Stimulated activated naive CD8-positive, alpha-beta T cell treated with anti-CD3 and anti-CD28 coated beads, Interleukin-15, Interleukin-2, amounts not matched to agents 100 ng/mL and 50 ng/mL, for 24 hours (primary cell): ENCODE data around the gene SNX9.
"Not testable (repeated sequence)": the region's sequence is repeated elsewhere in the genome, so short reads cannot be mapped to it uniquely, and the experiment has no call there.

Experiments used
- H3K27ac Mint-ChIP-seq: one replicate; pipeline ENCODE4 v1.8.0; 2021; ENCODE audit warnings: mild to moderate bottlenecking, mixed read lengths
- H3K27me3 Mint-ChIP-seq: one replicate; pipeline ENCODE4 v1.8.0; 2021; ENCODE audit warnings: mixed read lengths
- H3K36me3 Mint-ChIP-seq: one replicate; pipeline ENCODE4 v1.8.0; 2021; ENCODE audit warnings: low read depth, mixed read lengths
- H3K4me1 Mint-ChIP-seq: one replicate; pipeline ENCODE4 v1.8.0; 2021; ENCODE audit warnings: low read depth, mixed read lengths
- H3K4me3 Mint-ChIP-seq: one replicate; pipeline ENCODE4 v1.8.0; 2021; ENCODE audit warnings: mild to moderate bottlenecking, mixed read lengths
- H3K9me3 Mint-ChIP-seq: one replicate; pipeline ENCODE4 v1.8.0; 2021; ENCODE audit warnings: mixed read lengths

Gene SNX9

GRCh38 chr6:157791450-157791849, 31.6 kb upstream of the SNX9 start:
- Mint-ChIP-seq H3K27ac (no peak overlapping the region), H3K4me1 (peaks cover 5% of the 10 kb centered on the region), H3K4me3 (no peak overlapping the region), H3K9me3 (peaks cover 4% of the 10 kb centered on the region), H3K36me3 (peaks cover 4% of the 10 kb centered on the region), H3K27me3 (peaks cover 3% of the 10 kb centered on the region)

- Mint-ChIP-seq H3K27me3 (peaks cover 4% of the 10 kb centered on the region), H3K36me3 (peaks cover 4% of the 10 kb centered on the region), H3K4me3 (no peak overlapping the region), H3K4me1 (peaks cover 7% of the 10 kb centered on the region), H3K9me3 (peaks cover 4% of the 10 kb centered on the region), H3K27ac (no peak overlapping the region)
These were observed 30.4 kb upstream of the SNX9 start for GRCh38 chr6:157792671-157793070.

GRCh38 chr6:157794012-157794411, 29.0 kb upstream of the SNX9 start:
- H3K27me3 Mint-ChIP-seq, H3K4me3 Mint-ChIP-seq, H3K36me3 Mint-ChIP-seq, H3K27ac Mint-ChIP-seq: not testable (repeated sequence)
- Mint-ChIP-seq H3K4me1 (peaks cover 21% of the 10 kb centered on the region), H3K9me3 (peaks cover 14% of the 10 kb centered on the region)

GRCh38 chr6:157795841-157796240, 27.2 kb upstream of the SNX9 start:
- no peak overlapping the region for H3K4me3 Mint-ChIP-seq
- H3K36me3 Mint-ChIP-seq, result peaks cover 13% of the 10 kb centered on the region
- H3K9me3 Mint-ChIP-seq, result peaks cover 18% of the 10 kb centered on the region
- no peak overlapping the region for H3K27ac Mint-ChIP-seq
- peaks cover 36% of the 10 kb centered on the region for H3K4me1 Mint-ChIP-seq
- H3K27me3 Mint-ChIP-seq, result peaks cover 5% of the 10 kb centered on the region

- no peak overlapping the region for H3K4me3 Mint-ChIP-seq
- peak overlapping the region; percentile 73 for H3K27ac Mint-ChIP-seq
- H3K36me3 Mint-ChIP-seq, result peaks cover 13% of the 10 kb centered on the region
These were observed 24.2 kb upstream of the SNX9 start for GRCh38 chr6:157798851-157799250.

GRCh38 chr6:157799561-157799960, 23.5 kb upstream of the SNX9 start:
- H3K4me1 Mint-ChIP-seq, result peaks cover 66% of the 10 kb centered on the region

More at GRCh38 chr6:157798851-157799250, 24.2 kb upstream of the SNX9 start:
- peaks cover 18% of the 10 kb centered on the region for H3K9me3 Mint-ChIP-seq
- H3K4me1 Mint-ChIP-seq, result peaks cover 64% of the 10 kb centered on the region
- H3K27me3 Mint-ChIP-seq, result peaks cover 5% of the 10 kb centered on the region

GRCh38 chr6:157800420-157801237, 22.4 kb upstream of the SNX9 start:
- Mint-ChIP-seq H3K27ac (peak overlapping the region; percentile 87), H3K9me3 (peaks cover 14% of the 10 kb centered on the region), H3K27me3 (peaks cover 5% of the 10 kb centered on the region), H3K36me3 (peaks cover 8% of the 10 kb centered on the region), H3K4me3 (peak overlapping the region; percentile 49), H3K4me1 (peaks cover 77% of the 10 kb centered on the region)

More at GRCh38 chr6:157799561-157799960, 23.5 kb upstream of the SNX9 start:
- H3K27me3 Mint-ChIP-seq, H3K4me3 Mint-ChIP-seq, H3K36me3 Mint-ChIP-seq: not testable (repeated sequence)
- Mint-ChIP-seq H3K27ac (peak overlapping the region; percentile 73), H3K9me3 (peaks cover 14% of the 10 kb centered on the region)

- Mint-ChIP-seq H3K9me3 (peaks cover 18% of the 10 kb centered on the region), H3K4me3 (no peak overlapping the region), H3K27ac (peak overlapping the region; percentile 18), H3K27me3 (peaks cover 3% of the 10 kb centered on the region), H3K36me3 (peaks cover 3% of the 10 kb centered on the region), H3K4me1 (peaks cover 56% of the 10 kb centered on the region)
These were observed 18.4 kb upstream of the SNX9 start for GRCh38 chr6:157804448-157805327.

GRCh38 chr6:157806131-157806855, 16.8 kb upstream of the SNX9 start:
- Mint-ChIP-seq H3K27ac (no peak overlapping the region), H3K4me1 (peaks cover 43% of the 10 kb centered on the region), H3K4me3 (no peak overlapping the region), H3K36me3 (peaks cover 3% of the 10 kb centered on the region), H3K9me3 (peaks cover 24% of the 10 kb centered on the region), H3K27me3 (peaks cover 4% of the 10 kb centered on the region)

GRCh38 chr6:157806856-157807215, 16.2 kb upstream of the SNX9 start:
- H3K4me3 Mint-ChIP-seq, result no peak overlapping the region
- H3K27me3 Mint-ChIP-seq, result peaks cover 4% of the 10 kb centered on the region
- H3K4me1 Mint-ChIP-seq, result peaks cover 40% of the 10 kb centered on the region
- no peak overlapping the region for H3K27ac Mint-ChIP-seq
- H3K9me3 Mint-ChIP-seq, result peaks cover 25% of the 10 kb centered on the region
- peaks cover 3% of the 10 kb centered on the region for H3K36me3 Mint-ChIP-seq

GRCh38 chr6:157808405-157808950, 14.6 kb upstream of the SNX9 start:
- Mint-ChIP-seq H3K27me3 (peaks cover 4% of the 10 kb centered on the region), H3K27ac (no peak overlapping the region), H3K4me3 (no peak overlapping the region), H3K9me3 (peaks cover 32% of the 10 kb centered on the region), H3K36me3 (peaks cover 8% of the 10 kb centered on the region), H3K4me1 (peaks cover 41% of the 10 kb centered on the region)

GRCh38 chr6:157809613-157810012, 13.4 kb upstream of the SNX9 start:
- peaks cover 4% of the 10 kb centered on the region for H3K27me3 Mint-ChIP-seq
- peaks cover 32% of the 10 kb centered on the region for H3K9me3 Mint-ChIP-seq
- peaks cover 41% of the 10 kb centered on the region for H3K4me1 Mint-ChIP-seq
- H3K36me3 Mint-ChIP-seq, result peaks cover 8% of the 10 kb centered on the region
- H3K27ac Mint-ChIP-seq, result no peak overlapping the region
- no peak overlapping the region for H3K4me3 Mint-ChIP-seq

GRCh38 chr6:157811137-157811475, 11.9 kb upstream of the SNX9 start:
- H3K4me1 Mint-ChIP-seq, result peaks cover 40% of the 10 kb centered on the region
- H3K27me3 Mint-ChIP-seq, result peaks cover 4% of the 10 kb centered on the region

GRCh38 chr6:157811476-157812173, 11.4 kb upstream of the SNX9 start:
- Mint-ChIP-seq H3K4me1 (peaks cover 45% of the 10 kb centered on the region), H3K27me3 (peaks cover 4% of the 10 kb centered on the region), H3K4me3 (no peak overlapping the region)

More at GRCh38 chr6:157811137-157811475, 11.9 kb upstream of the SNX9 start:
- Mint-ChIP-seq H3K9me3 (peaks cover 32% of the 10 kb centered on the region), H3K36me3 (peaks cover 8% of the 10 kb centered on the region), H3K27ac (no peak overlapping the region), H3K4me3 (no peak overlapping the region)

More at GRCh38 chr6:157811476-157812173, 11.4 kb upstream of the SNX9 start:
- Mint-ChIP-seq H3K27ac (peak overlapping the region; percentile 46), H3K36me3 (peaks cover 8% of the 10 kb centered on the region), H3K9me3 (peaks cover 32% of the 10 kb centered on the region)
